NCI-H1417 (cell line): ENCODE results near the gene PCDHB6.
"Not testable (repeated sequence)": the region's sequence is repeated elsewhere in the genome, so short reads cannot be mapped to it uniquely, and the experiment has no call there.

Source experiments
- DNase-seq, 3 experiments: peaks; one replicate each; lab custom pipeline; 2025; lab: John Stamatoyannopoulos, UW

Gene PCDHB6

DNA sequence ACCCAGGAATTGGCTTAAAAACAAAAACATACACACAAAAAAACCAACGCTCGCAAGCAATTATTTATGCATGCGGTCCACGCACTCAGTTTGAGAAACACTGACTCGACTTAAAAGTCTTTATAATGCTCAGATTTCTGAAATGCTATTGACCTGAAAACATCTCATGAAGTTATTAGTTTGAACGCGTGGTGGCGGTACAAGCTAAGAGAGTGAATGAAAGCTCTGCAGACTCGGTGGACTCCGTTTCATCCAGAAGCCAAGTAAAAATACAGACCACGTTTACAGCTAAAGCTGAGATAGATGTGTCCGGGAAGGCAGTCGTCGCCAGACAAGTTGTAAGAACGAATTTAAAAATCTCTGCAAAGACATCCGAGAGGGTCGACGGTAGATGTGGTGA, at the start of gene PCDHB6:
TSS of gene PCDHB6 (plus strand) at position 246 of the 400 bp plus-strand sequence. CDS start 201 bp downstream, outside the sequence.
- DNase-seq, result no peak

DNA sequence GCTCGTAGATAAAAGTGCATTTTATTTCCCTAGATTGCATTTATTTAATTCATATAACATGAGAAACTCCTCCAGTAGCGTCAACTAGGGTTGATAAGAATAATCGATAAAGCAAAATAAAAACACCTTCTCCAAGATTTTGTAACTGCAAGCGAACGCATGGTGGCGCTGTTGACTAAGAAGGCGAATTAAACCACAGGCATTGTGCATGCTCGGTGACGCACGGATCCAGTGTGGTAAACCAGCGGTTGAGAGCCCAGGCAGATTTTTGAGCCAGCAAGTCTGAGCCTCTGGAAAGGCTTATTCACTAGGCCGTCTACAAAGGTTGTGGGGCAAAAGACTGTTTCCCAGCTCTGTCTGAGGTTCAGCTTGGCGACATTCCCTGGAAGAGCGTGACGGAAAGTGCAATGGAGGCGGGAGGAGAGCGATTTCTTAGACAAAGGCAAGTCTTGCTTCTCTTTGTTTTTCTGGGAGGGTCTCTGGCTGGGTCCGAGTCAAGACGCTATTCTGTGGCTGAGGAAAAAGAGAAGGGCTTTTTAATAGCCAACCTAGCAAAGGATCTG, 49.5 kb upstream of the PCDHB6 start, which contains the start of gene PCDHB3:
TSS of gene PCDHB3 (plus strand) at position 231 of the 563 bp plus-strand sequence. CDS start at position 408, 177 bp downstream.
- DNase-seq, result no peak

DNA sequence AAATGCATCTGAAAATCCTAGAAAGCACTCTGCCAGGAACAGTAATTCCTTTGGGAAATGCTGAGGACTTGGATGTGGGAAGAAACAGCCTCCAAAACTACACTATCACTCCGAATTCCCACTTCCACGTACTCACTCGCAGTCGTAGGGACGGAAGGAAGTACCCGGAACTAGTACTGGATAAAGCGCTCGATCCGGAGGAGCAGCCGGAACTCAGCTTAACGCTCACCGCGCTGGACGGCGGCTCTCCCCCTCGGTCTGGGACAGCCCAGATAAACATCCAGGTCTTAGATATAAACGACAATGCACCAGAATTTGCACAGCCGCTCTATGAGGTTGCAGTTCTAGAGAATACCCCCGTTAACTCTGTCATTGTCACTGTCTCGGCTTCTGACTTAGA, 48.8 kb upstream of the PCDHB6 start:
- no peak for DNase-seq

DNA sequence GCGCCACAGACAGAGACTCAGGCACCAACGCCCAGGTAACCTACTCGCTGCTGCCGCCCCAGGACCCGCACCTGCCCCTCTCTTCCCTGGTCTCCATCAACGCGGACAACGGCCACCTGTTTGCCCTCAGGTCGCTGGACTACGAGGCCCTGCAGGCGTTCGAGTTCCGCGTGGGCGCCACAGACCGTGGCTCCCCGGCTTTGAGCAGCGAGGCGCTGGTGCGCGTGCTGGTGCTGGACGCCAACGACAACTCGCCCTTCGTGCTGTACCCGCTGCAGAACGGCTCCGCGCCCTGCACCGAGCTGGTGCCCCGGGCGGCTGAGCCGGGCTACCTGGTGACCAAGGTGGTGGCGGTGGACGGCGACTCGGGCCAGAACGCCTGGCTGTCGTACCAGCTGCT, 47.8 kb upstream of the PCDHB6 start:
- not testable (repeated sequence) for DNase-seq

DNA sequence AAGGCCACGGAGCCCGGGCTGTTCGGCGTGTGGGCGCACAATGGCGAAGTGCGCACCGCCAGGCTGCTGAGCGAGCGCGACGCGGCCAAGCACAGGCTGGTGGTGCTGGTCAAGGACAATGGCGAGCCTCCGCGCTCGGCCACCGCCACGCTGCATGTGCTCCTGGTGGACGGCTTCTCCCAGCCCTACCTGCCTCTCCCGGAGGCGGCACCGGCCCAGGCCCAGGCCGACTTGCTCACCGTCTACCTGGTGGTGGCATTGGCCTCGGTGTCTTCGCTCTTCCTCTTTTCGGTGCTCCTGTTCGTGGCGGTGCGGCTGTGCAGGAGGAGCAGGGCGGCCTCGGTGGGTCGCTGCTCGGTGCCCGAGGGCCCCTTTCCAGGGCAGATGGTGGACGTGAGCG, 47.4 kb upstream of the PCDHB6 start:
- DNase-seq, result not testable (repeated sequence)

DNA sequence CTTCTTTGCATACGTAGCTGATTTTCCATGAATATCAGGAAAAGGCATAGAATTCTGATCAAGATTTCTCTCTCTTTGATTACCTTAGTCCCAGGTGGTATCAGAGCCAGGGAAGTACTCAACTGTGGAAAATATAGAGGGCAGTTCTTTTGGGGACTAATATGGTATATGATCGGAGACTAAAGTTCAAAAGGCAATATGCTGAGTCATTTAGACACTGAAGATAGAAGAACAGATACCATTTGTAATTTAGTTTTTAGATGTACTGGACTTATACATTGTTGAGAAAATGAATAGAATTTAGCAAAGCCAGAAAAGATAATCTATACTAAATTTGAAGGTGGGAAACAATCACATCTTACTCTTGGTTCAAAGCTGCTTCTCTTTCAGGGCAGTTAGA, 44.5 kb upstream of the PCDHB6 start:
- DNase-seq, result no peak

DNA sequence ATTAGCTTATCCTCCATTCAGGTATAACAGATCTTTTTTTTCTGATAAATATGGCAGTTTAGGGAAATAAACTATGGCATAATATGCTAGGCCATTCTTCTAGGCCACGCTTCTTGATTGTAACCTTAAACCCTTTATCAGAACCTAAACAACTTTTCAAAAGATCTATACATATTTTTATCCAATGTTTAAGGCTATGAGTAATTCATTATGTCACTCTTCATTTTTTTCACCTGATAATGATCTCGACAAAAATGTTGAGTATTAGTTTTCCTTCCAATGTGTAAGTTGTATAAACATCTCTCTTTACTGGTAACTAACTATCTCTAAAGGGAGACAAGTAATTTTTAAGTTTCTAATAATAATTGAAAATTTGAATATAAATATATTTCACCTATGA, 30.6 kb upstream of the PCDHB6 start:
- DNase-seq, result no peak

DNA sequence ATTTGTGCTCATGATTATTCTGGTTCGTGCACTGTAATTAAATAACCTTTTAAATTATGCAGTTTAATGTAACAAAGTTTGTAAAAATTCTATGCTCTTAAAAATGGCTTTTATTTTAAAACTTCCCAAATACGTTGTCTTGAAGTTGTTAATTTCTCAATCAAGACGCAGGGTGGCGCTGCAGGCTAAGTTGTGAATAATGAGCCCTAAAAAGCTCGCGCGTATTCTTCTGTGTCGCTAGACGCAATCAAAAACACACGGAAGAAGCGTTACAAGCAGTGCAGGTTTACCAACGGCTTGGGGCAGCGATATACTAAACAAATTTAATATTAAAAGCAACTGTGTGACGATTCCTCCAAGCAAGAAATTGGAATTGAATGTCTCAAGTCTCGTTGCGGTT, 28.3 kb upstream of the PCDHB6 start, which contains the start of gene PCDHB4:
TSS of gene PCDHB4 (plus strand) at position 256 of the 400 bp plus-strand sequence. CDS start 181 bp downstream, outside the sequence.
- DNase-seq, result peak in 1 of 3 experiments; percentile 56

DNA sequence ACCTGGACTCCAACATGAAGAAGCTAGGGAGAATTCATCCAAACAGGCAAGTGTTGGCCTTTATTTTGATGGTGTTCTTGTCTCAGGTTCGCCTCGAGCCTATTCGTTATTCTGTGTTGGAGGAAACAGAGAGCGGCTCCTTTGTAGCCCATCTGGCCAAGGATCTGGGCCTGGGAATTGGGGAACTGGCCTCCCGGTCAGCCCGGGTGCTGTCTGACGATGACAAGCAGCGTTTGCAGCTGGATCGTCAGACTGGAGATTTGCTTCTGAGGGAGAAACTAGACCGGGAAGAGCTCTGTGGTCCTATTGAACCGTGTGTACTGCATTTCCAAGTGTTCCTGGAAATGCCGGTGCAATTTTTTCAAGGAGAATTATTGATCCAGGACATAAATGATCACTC, 27.9 kb upstream of the PCDHB6 start:
- DNase-seq, result no peak

DNA sequence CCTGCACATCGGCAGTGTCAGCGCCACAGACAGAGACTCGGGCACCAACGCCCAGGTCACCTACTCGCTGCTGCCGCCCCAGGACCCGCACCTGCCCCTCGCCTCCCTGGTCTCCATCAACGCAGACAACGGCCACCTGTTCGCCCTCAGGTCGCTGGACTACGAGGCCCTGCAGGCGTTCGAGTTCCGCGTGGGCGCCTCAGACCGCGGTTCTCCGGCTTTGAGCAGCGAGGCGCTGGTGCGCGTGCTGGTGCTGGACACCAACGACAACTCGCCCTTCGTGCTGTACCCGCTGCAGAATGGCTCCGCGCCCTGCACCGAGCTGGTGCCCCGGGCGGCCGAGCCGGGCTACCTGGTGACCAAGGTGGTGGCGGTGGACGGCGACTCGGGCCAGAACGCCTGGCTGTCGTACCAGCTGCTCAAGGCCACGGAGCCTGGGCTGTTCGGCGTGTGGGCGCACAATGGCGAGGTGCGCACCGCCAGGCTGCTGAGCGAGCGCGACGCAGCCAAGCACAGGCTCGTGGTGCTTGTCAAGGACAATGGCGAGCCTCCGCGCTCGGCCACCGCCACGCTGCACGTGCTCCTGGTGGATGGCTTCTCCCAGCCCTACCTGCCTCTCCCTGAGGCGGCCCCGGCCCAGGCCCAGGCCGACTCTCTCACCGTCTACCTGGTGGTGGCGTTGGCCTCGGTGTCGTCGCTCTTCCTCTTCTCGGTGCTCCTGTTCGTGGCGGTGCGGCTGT, 26.3 kb upstream of the PCDHB6 start:
- DNase-seq, result not testable (repeated sequence)

DNA sequence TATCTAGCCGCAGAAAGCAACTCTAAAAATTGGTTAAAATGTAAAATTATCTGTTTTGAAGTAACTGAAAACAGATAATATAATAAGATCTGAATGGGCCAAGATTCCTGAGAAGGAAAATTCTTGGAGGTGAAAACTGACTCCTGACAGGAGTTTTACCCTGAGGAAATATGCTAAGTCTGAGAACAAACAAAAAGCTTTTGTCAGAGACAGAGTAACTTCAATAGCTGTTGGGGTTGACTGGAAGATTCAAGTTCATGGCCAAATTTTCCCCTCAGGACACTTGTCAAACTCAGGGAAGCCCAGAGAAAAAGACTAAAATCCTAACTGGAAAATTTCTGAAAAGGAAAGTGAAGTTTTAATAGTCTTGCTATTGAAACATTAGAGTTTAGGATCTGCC, 22.6 kb upstream of the PCDHB6 start:
- no peak for DNase-seq

DNA sequence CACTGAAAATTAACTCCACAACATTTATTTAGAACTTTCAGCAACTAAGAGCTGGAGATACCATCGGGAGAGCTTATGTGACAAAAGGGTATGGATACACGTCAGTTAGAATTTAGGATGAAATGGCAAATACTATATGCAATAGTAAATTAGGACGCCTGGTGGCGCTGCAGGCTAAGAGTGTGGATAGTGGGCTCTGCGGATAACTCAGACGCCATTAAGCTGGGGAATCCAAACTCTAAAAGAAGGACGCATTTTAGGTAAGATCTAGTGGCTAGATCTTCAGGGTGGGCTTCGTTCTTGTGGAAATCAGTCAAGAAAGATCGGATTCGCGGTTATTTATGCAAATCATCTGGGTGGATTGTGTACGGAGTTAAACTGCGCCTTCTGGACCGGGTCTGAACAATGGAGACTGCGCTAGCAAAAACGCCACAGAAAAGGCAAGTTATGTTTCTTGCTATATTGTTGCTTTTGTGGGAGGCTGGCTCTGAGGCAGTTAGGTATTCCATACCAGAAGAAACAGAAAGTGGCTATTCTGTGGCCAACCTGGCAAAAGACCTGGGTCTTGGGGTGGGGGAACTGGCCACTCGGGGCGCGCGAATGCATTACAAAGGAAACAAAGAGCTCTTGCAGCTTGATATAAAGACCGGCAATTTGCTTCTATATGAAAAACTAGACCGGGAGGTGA, 14.7 kb upstream of the PCDHB6 start, which contains the start of gene PCDHB5:
TSS of gene PCDHB5 (plus strand) at position 177 of the 688 bp plus-strand sequence. CDS start at position 406, 229 bp downstream.
- DNase-seq, result peak; percentile 36 to 87 (median 72)

DNA sequence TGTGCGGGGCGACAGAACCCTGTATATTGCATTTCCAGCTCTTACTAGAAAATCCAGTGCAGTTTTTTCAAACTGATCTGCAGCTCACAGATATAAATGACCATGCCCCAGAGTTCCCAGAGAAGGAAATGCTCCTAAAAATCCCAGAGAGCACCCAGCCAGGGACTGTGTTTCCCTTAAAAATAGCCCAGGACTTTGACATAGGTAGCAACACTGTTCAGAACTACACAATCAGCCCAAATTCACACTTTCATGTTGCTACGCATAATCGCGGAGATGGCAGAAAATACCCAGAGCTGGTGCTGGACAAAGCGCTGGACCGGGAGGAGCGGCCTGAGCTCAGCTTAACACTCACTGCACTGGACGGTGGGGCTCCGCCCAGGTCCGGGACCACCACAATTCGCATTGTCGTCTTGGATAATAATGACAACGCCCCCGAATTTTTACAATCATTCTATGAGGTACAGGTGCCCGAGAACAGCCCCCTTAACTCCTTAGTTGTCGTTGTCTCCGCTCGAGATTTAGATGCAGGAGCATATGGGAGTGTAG, 14.1 kb upstream of the PCDHB6 start:
- no peak for DNase-seq

DNA sequence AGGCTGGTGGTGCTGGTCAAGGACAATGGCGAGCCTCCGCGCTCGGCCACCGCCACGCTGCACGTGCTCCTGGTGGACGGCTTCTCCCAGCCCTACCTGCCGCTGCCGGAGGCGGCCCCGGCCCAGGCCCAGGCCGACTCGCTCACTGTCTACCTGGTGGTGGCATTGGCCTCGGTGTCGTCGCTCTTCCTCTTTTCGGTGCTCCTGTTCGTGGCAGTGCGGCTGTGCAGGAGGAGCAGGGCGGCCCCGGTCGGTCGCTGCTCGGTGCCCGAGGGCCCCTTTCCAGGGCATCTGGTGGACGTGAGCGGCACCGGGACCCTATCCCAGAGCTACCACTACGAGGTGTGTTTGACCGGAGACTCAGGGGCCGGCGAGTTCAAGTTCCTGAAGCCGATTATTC, 12.5 kb upstream of the PCDHB6 start:
- DNase-seq, result not testable (repeated sequence)

DNA sequence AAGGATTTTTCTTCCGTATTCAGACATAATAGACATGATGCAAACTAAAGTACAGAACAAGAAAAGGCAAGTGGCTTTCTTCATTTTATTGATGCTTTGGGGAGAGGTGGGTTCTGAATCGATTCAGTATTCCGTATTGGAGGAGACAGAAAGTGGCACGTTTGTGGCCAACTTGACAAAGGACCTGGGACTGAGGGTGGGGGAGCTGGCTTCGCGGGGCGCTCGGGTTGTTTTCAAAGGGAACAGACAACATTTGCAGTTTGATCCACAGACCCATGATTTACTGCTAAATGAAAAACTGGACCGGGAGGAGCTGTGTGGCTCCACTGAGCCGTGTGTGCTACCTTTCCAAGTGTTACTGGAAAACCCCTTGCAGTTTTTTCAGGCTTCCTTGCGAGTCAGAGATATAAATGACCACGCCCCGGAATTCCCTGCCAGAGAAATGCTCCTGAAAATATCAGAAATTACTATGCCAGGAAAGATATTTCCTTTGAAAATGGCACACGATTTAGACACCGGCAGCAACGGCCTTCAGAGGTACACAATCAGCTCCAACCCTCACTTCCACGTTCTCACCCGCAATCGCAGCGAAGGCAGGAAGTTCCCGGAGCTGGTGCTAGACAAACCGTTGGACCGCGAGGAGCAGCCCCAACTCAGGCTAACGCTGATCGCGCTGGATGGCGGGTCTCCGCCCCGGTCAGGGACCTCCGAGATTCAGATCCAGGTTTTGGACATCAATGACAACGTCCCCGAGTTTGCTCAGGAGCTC, 551 bp downstream of the PCDHB6 start:
- no peak for DNase-seq

DNA sequence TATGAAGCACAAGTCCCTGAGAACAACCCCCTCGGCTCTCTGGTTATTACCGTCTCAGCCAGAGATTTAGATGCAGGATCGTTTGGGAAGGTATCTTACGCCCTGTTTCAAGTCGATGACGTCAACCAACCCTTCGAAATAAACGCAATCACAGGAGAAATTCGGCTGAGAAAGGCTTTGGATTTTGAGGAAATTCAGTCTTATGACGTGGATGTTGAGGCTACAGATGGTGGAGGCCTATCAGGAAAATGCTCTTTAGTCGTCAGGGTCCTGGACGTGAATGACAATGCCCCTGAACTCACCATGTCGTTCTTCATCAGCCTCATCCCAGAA, 1.1 kb downstream of the PCDHB6 start:
- no peak for DNase-seq

DNA sequence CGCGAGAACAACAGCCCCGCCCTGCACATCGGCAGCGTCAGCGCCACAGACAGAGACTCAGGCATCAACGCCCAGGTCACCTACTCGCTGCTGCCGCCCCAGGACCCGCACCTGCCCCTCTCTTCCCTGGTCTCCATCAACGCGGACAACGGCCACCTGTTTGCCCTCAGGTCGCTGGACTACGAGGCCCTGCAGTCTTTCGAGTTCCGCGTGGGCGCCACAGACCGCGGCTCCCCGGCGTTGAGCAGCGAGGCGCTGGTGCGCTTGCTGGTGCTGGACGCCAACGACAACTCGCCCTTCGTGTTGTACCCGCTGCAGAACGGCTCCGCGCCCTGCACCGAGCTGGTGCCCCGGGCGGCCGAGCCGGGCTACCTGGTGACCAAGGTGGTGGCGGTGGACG, 1.8 kb downstream of the PCDHB6 start:
- not testable (repeated sequence) for DNase-seq

DNA sequence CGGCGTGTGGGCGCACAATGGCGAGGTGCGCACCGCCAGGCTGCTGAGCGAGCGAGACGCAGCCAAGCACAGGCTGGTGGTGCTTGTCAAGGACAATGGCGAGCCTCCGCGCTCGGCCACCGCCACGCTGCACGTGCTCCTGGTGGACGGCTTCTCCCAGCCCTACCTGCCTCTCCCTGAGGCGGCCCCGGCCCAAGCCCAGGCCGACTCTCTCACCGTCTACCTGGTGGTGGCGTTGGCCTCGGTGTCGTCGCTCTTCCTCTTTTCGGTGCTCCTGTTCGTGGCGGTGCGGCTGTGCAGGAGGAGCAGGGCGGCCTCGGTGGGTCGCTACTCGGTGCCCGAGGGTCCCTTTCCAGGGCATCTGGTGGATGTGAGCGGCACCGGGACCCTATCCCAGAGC, 2.2 kb downstream of the PCDHB6 start:
- not testable (repeated sequence) for DNase-seq

DNA sequence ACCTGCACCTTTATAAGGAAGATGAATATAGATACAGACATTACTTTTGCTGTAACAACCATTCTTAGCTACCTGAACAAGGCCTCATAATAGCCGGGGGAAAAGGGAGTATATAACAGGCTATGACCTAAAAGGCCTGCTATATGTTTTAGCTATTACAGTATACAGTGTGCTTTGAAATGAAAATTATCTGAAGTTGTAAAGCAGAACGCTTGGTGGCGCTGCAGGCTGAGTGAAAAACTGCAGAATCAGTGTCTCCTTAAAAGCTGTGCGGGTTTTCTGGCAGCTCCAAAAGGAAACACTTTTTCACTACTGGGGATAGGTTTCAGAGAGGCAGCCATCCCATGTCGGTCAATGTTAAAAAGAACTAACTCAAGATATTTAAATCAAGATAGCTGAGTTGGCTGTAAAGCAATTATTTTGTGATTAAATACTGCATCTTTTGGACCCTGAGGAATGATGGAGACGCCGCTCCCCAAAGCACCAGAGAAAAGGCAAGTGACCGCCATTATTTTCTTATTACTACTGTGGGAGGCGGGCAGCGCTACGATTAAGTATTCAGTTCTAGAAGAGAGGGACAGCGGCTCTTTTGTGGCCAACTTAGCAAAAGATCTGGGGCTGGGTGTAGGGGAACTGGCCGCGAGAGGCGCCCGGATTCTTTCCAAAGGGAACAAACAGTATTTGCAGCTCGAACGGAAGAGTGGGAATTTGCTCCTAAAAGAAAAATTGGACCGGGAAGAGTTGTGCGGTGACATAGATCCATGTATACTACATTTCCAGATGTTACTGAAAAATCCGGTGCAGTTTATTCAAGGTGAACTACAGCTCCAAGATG, 5.9 kb downstream of the PCDHB6 start:
- DNase-seq, result peak in 1 of 3 experiments; percentile 61

DNA sequence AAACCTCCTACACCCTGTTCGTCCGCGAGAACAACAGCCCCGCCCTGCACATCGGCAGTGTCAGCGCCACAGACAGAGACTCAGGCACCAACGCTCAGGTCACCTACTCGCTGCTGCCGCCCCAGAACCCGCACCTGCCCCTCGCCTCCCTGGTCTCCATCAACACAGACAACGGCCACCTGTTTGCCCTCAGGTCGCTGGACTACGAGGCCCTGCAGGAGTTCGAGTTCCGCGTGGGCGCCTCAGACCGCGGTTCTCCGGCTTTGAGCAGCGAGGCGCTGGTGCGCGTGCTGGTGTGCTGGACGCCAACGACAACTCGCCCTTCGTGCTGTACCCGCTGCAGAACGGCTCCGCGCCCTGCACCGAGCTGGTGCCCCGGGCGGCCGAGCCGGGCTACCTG, 7.5 kb downstream of the PCDHB6 start:
- DNase-seq, result not testable (repeated sequence)

DNA sequence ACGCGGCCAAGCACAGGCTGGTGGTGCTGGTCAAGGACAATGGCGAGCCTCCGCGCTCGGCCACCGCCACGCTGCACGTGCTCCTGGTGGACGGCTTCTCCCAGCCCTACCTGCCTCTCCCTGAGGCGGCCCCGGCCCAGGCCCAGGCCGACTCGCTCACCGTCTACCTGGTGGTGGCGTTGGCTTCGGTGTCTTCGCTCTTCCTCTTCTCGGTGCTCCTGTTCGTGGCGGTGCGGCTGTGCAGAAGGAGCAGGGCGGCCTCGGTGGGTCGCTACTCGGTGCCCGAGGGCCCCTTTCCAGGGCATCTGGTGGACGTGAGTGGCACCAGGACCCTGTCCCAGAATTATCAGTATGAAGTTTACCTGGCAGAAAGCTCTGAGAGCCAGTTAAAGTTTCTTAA, 8.0 kb downstream of the PCDHB6 start:
- not testable (repeated sequence) for DNase-seq
